ENCODE data around the gene ZYG11B.

The ZYG11B gene

GRCh38 chr1:52693843-52694242, 32.4 kb upstream of the ZYG11B start:
- no peak for DNase-seq (ENCODE audit: low spot score)
- in situ Hi-C loops (cut with MboI; ENCODE audit: low pct_unique_long_range_greater_than_20kb, low sequenced_read_pairs, unreplicated experiment) = loop anchor here (25.0 kb wide), 1 partner anchor 557 kb away; the partner anchor contains the start of gene ZFYVE9
- TF ChIP-seq CTCF (IDR thresholded peaks at IDR 0.05; ENCODE audit: extremely low read depth, insufficient read depth, missing control alignments) = no peak

GRCh38 chr1:52695627-52696026, 30.6 kb upstream of the ZYG11B start:
- no peak for DNase-seq (ENCODE audit: low spot score)
- in situ Hi-C loops (cut with MboI; ENCODE audit: low pct_unique_long_range_greater_than_20kb, low sequenced_read_pairs, unreplicated experiment) = loop anchor here (25.0 kb wide), 1 partner anchor 558 kb away; the partner anchor contains the start of gene ZFYVE9
- no peak for TF ChIP-seq CTCF (IDR thresholded peaks at IDR 0.05; ENCODE audit: extremely low read depth, insufficient read depth, missing control alignments)

- no peak for TF ChIP-seq CTCF (IDR thresholded peaks at IDR 0.05; ENCODE audit: extremely low read depth, insufficient read depth, missing control alignments)
- DNase-seq (ENCODE audit: low spot score) = peak; percentile 77
- in situ Hi-C loops (cut with MboI; ENCODE audit: low pct_unique_long_range_greater_than_20kb, low sequenced_read_pairs, unreplicated experiment) = loop anchor here (25.0 kb wide), 1 partner anchor 561 kb away; the partner anchor contains the start of gene ZFYVE9
Observed at GRCh38 chr1:52697795-52698674, 28.2 kb upstream of the ZYG11B start, which contains the start of gene COA7. COA7 (minus strand) TSS chr1:52698347; CDS start chr1:52698326, 21 bp downstream.

GRCh38 chr1:52702886-52703787, 23.1 kb upstream of the ZYG11B start:
- in situ Hi-C loops (cut with MboI; ENCODE audit: low pct_unique_long_range_greater_than_20kb, low sequenced_read_pairs, unreplicated experiment) = loop anchor here (10.0 kb wide), 1 partner anchor 482 kb away; no protein-coding TSS in a partner anchor
- TF ChIP-seq CTCF (IDR thresholded peaks at IDR 0.05; ENCODE audit: extremely low read depth, insufficient read depth, missing control alignments) = no peak
- peak; percentile 87 for DNase-seq (ENCODE audit: low spot score)

GRCh38 chr1:52706136-52706670, 20.1 kb upstream of the ZYG11B start:
- no peak for DNase-seq (ENCODE audit: low spot score)
- TF ChIP-seq CTCF (IDR thresholded peaks at IDR 0.05; ENCODE audit: extremely low read depth, insufficient read depth, missing control alignments) = no peak
- in situ Hi-C loops (cut with MboI; ENCODE audit: low pct_unique_long_range_greater_than_20kb, low sequenced_read_pairs, unreplicated experiment) = loop anchor here (10.0 kb wide), 1 partner anchor 479 kb away; no protein-coding TSS in a partner anchor
